HK-2 (cell line): ENCODE measurements around the gene CCDC88C.

Source experiments
- DNase-seq: peaks from one replicate; pipeline ENCODE4 v3.0.0-alpha.2; 2018; ENCODE audit not compliant: unreplicated experiment

Gene CCDC88C

GRCh38 chr14:91396959-91397815, 20.4 kb downstream of the CCDC88C start:
- no peak for DNase-seq

- no peak for DNase-seq
Measured at GRCh38 chr14:91396013-91396660, 21.5 kb downstream of the CCDC88C start.

GRCh38 chr14:91395466-91395865, 22.2 kb downstream of the CCDC88C start:
- no peak for DNase-seq

DNA sequence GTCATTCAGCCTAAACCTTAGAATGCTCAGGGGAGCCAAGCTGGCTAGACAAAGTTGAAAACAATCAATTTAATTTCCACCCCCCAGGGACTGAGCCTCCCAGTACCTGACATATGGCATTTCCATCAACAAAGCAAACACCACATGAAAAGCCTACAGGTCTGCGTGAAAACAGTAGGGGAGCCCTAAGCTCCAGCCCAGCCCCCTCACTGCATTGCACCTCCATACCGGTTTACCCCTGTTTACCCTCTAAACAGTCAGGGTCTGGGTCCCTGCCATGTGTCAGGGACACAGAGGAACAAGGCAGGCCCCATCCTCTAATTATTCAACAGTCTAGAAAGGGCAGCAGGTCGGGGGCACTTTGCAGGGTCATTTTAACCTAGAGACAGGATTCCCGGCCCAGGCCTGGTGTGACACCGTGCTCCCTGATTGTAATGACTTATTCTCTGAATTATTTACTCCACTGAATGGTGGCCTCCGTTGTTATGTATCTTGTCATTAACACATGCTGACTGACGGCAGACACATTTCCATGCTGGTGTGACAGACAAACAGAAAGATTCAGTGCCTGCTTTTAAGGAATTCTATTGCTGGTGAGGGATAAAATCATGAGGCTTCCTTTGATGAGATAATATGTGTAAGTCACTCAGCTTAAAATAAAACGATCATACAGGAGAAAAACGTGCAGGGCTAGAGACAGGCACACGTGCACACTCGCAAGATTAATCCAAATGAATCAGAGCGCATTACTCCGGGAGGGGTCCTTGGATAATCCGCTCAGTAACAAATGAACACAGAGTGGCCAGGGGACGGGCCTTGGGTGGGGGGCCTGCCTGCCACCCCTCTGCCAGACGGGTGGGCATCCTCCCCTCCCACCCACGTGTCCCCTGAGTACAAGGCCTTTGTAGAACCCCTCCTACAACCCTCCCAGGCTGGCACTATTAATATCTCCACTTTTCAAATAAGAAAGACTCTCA, 23.2 kb downstream of the CCDC88C start:
- no peak for DNase-seq

DNA sequence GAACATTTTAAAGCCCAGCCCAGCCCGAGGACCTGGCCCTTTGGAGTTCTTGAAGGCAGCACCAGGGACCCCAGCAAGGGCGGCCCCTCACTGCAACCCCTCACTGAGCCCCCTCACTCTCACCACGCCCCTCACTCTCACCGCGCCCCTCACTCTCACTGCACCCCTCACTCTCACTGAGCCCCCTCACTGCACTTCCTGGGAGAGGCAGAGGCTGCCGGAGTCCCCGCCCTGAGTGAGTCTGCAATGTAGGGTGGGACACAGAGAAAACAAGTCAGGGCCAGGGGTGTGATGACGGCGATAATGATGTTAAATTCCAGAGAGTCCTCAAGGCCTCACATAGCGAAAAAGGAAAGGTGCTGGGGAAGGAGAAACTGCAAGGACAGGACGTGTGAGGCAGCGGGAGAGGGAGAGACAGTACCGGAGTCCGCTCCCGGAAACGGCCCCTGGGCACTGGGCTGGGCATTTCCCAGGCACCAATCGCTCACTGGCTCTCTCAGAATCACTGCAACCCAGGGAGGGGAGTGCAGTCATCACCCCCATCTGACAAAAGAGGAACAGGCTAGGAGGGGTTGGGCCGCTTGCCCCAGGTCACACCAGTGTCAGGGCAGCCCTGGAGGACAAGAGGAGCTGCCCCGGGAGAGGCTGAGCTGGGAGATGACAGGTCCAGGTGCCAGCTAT, 24.9 kb downstream of the CCDC88C start:
- no peak for DNase-seq

DNA sequence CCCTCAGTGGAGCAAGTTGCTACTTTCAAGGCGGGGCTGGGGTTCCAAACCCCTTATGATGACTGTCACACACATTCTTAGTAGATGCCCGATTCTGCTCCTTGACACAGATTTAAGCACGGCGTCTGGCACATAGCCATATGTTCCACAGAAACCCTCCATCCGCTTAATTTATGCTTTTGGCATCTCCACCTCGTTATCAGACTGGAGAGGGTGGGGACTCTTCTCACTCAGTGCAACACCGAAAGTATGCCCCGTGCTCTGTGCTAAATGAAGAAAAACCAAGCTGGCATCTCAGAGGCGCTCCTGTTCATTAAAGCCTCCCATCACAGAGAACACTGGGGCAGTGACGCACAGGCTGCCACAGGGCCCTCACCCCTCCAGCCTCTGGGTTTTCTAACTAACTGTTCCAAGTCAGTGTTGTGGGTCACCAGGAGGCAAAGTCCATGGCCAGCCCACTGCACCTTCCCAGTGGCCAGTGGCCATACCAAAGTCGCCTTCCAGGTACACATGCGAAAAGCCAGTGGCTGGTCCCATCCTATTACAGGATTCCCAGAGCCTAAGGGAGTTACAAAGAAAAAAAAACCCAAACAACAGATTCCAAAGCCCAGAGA, 27.3 kb downstream of the CCDC88C start:
- DNase-seq, result no peak

DNA sequence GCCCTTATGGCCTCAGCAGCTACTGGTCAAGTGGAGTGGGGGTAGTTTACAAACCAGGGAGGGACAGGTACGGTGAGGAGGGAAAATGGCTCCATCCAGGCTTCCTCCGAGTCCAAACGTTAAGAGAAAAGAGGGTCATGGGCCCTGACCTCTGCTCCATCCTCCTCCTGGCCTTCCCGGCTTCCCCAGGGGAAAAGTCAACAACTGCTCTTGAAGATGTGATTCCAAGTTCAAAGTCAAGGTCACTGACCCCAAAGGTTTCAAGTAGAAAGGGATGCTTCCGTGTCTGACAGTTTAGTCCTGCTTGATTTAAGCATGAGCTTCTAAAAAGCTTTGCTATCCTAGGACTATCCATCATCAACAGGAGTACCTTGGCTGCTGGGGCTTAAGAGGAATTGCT, 28.5 kb downstream of the CCDC88C start:
- no peak for DNase-seq

- no peak for DNase-seq
Measured at GRCh38 chr14:91388551-91388975, 29.1 kb downstream of the CCDC88C start.

- DNase-seq, result no peak
Measured at GRCh38 chr14:91387951-91388381, 29.7 kb downstream of the CCDC88C start.

GRCh38 chr14:91387169-91387835, 30.3 kb downstream of the CCDC88C start:
- peak; percentile 45 for DNase-seq

GRCh38 chr14:91385697-91386096, 31.9 kb downstream of the CCDC88C start:
- DNase-seq, result no peak

GRCh38 chr14:91385224-91385623, 32.4 kb downstream of the CCDC88C start:
- no peak for DNase-seq

DNA sequence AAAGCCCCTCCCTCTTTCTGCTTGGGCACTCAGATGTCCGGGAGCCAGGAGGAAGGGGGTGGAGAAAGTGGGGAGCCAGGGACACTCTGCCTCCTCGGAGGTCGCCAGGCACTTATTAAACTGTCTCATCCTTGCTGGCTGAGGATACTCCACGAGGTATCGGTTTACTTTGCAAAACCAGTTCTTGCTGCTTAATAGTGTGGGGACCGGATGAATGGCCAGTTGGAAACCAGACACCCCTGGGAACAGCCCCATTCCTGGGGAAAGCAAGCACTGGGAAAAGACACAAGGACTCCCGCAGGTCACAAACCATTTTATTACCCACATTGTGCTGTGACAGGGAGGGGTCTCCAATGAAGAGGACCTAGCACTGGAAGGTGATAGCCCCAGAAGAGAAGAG, 34.2 kb downstream of the CCDC88C start:
- no peak for DNase-seq

GRCh38 chr14:91381801-91382670, 35.6 kb downstream of the CCDC88C start:
- no peak for DNase-seq

DNA sequence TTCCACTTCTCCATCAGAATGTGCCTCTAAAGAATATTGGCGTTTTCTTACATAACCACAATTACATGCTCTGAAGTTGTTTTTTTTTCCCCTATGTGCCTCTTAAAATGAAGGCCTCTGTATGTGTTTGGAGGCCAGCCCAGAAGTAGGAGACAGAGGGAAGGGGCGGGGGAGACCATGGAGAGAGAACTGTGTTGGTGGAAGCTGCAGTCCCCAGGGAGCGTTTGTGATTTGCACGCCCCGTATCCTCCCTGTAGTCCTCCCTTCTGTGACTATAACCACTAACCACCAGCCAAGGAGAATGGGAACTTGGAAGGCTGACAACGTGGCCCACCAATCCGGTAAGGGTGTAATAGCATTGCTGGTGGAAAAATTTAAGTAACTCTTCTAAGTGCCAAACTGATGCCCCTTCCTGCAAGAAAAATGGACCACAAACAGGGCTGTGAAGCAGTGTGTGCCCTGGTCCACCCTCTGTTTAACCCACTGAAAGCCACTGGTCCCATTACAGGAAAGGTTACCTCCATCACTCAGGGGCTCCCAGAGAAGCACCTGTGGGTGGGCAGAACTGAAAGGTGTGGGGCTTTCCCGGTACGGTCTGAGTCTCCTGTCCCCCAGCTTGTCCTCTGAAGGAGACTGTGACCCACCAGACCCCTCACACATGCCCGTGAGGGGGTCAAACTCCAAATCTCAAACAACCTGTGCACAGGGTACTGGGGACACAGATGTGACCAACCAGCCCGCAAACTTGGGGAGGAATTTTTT, 36.8 kb downstream of the CCDC88C start:
- DNase-seq, result no peak

GRCh38 chr14:91380123-91380522, 37.5 kb downstream of the CCDC88C start:
- no peak for DNase-seq

- no peak for DNase-seq
Measured at GRCh38 chr14:91379579-91379932, 38.1 kb downstream of the CCDC88C start.

DNA sequence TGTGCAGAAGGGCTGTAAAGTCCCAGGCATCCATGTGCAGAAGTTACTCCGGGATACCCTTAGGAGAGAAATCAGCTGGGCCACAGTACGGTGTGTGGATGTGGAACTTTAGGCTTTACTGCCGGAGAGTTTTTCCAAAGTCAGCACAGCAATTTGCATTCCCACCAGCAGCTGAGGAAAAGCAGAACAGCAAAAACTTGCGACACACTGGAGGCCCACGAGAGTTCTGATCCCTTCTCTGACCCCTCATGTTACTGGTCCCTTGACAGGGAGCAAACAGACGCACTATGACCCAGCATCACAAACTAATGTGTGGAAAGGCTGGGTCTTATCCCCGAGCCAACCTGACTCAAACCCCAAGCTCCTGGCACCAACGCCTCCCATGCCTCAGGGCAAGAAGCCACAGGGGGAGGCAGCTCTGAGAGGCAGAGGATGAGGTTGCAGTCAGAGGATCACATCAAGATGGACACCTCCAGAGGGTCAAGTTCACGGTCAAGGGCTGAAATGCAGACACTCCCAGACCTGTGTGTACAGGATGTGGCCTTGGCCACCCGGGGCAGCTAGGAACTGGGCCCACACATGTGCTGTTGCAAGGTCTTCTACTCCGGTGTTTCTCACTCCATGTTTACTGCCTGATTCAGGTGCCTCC, 38.6 kb downstream of the CCDC88C start:
- DNase-seq, result no peak
